ENCODE results near the gene PREB.
"Not testable (repeated sequence)": the region's sequence is repeated elsewhere in the genome, so short reads cannot be mapped to it uniquely, and the experiment has no call there.

Gene PREB

DNA sequence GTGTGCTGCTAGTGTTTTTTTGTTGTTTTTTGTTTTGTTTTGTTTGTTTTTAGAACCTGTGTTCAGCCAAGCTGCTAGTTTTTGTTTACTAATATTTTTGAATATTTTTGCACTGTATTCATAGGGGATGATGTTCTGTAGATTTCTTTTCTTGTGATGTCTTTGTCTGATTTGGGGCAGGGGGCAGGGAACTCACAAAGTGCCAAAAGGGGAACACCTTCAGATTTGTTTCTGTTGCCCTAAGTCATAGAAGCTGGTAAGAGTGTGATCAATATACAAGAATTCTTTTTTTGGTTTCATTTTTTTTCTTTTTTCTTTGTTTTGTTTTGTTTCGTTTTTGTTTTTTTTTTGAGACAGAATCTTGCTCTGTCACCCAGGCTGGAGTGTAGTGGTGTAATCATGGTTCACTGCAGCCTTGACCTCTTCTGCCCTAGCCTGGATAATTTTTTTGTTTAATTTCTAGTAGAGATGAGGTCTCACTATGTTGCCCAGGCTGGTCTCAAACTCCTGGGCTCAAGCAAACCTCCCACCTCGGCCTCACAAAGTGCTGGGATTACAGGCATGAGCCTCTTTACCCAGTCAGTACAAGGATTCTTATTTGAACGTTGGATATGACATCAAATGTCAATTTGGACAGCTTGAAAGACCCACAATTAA, 45.0 kb upstream of the PREB start:
- no peaks in the 10 kb centered on the region for H3K36me3 ChIP-seq (ENCODE audit: low read length)
- no peak overlapping the region for H3K9ac ChIP-seq (ENCODE audit: low read length)
- H3K9me2 ChIP-seq (replicated peaks; ENCODE audit: insufficient read depth, low read length) = no peaks in the 10 kb centered on the region
- H3K27ac ChIP-seq (ENCODE audit: low read depth, low read length) = no peak overlapping the region
- H3K9me3 ChIP-seq (ENCODE audit: insufficient read depth, low read length) = no peaks in the 10 kb centered on the region
- no peak overlapping the region for H2AFZ ChIP-seq (ENCODE audit: low read depth, low read length, severe bottlenecking)
- no peaks in the 10 kb centered on the region for H3F3A ChIP-seq (ENCODE audit: insufficient read depth)
- H3K27me3 ChIP-seq (ENCODE audit: low read length) = no peaks in the 10 kb centered on the region
- H3K79me2 ChIP-seq (ENCODE audit: insufficient read depth, low read length) = no peaks in the 10 kb centered on the region
- H3K4me3 ChIP-seq (ENCODE audit: insufficient read depth, low read length, poor library complexity, severe bottlenecking) = no peak overlapping the region
- H4K20me1 ChIP-seq (ENCODE audit: low read depth, low read length) = no peaks in the 10 kb centered on the region
- TF ChIP-seq CTCF (IDR thresholded peaks at IDR 0.05; ENCODE audit: insufficient read depth, low read length, poor library complexity, severe bottlenecking) = no peak
- no peak for TF ChIP-seq EZH2phosphoT487 (conservative IDR thresholded peaks at IDR 0.05; ENCODE audit: low read length)
- H3K4me2 ChIP-seq (ENCODE audit: low read depth, low read length, poor library complexity, severe bottlenecking) = no peak overlapping the region

DNA sequence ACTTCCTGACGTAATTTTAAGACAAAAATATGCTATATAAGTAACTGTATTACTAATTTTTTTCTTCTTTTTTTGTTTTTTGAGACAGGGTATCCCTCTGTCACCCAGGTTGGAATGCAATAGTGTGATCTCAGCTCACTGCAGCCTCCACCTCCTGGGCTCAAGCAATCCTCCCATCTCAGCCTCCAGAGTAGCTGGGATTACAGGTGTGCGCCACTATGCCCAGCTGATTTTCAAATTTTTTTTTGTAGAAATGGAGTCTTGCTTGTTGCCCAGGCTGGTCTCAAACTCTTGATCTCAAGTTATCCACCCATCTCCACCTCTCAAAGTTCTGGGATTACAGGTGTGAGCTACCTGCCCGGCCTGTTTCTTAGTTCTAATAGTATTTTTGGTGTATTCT, 44.0 kb upstream of the PREB start:
- no peaks in the 10 kb centered on the region for H3K36me3 ChIP-seq (ENCODE audit: low read length)
- no peak overlapping the region for H2AFZ ChIP-seq (ENCODE audit: low read depth, low read length, severe bottlenecking)
- H3K27ac ChIP-seq (ENCODE audit: low read depth, low read length) = no peak overlapping the region
- H3K9me3 ChIP-seq (ENCODE audit: insufficient read depth, low read length) = no peaks in the 10 kb centered on the region
- H3F3A ChIP-seq (ENCODE audit: insufficient read depth) = no peaks in the 10 kb centered on the region
- H3K9ac ChIP-seq (ENCODE audit: low read length) = no peak overlapping the region
- no peak overlapping the region for H3K4me3 ChIP-seq (ENCODE audit: insufficient read depth, low read length, poor library complexity, severe bottlenecking)
- no peaks in the 10 kb centered on the region for H3K27me3 ChIP-seq (ENCODE audit: low read length)
- H3K4me2 ChIP-seq (ENCODE audit: low read depth, low read length, poor library complexity, severe bottlenecking) = no peak overlapping the region
- no peaks in the 10 kb centered on the region for H4K20me1 ChIP-seq (ENCODE audit: low read depth, low read length)
- no peaks in the 10 kb centered on the region for H3K9me2 ChIP-seq (replicated peaks; ENCODE audit: insufficient read depth, low read length)
- TF ChIP-seq EZH2phosphoT487 (conservative IDR thresholded peaks at IDR 0.05; ENCODE audit: low read length) (no peak), CTCF (IDR thresholded peaks at IDR 0.05; ENCODE audit: insufficient read depth, low read length, poor library complexity, severe bottlenecking) (no peak)
- no peaks in the 10 kb centered on the region for H3K79me2 ChIP-seq (ENCODE audit: insufficient read depth, low read length)

DNA sequence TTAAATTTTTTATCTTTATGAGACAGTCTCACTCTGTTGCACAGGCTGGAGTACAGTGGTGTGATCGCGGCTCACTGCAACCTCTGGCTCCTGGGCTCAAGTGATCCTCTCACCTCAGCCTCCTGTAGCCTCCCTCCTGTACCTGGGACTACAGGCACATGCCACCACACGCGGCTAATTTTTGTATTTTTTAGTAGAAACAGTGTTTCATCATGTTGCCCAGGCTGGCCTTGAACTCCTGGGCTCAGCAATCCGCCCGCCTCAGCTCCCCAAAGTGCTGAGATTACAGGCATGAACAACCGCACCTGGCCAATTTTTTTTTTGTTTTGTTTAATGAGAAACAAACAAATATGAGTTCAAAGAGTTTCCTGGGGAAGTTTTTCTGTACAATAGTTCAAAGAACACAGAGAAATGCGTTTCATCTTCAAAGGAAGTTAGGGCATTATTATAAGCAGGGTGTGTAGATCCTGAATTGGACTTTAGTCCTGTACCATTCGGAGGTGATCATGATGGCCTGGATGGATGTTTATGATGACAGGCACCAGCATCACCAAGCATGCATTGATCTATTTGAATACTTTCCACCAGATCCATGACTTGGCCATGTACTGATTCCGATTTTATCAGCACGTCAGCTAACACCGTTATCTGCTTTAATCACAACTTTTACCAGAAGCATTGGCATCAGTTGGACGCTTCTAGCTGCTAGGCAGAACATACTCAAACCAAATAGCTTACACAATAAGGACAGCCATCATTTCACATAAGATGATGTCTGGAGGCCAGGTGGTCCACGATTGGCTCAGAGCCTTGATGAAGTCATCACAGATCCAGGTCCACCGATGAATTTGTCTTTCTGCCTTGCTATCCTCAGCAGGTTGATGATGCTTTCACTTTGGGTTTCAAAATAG, 43.3 kb upstream of the PREB start:
- no peaks in the 10 kb centered on the region for H3K27me3 ChIP-seq (ENCODE audit: low read length)
- no peak for TF ChIP-seq EZH2phosphoT487 (conservative IDR thresholded peaks at IDR 0.05; ENCODE audit: low read length)
- TF ChIP-seq CTCF (IDR thresholded peaks at IDR 0.05; ENCODE audit: insufficient read depth, low read length, poor library complexity, severe bottlenecking) = no peak
- H3K27ac ChIP-seq (ENCODE audit: low read depth, low read length) = no peak overlapping the region
- H3K9me2 ChIP-seq (replicated peaks; ENCODE audit: insufficient read depth, low read length) = no peaks in the 10 kb centered on the region
- H3K9ac ChIP-seq (ENCODE audit: low read length) = no peak overlapping the region
- H4K20me1 ChIP-seq (ENCODE audit: low read depth, low read length) = no peaks in the 10 kb centered on the region
- no peak overlapping the region for H3K4me3 ChIP-seq (ENCODE audit: insufficient read depth, low read length, poor library complexity, severe bottlenecking)
- no peaks in the 10 kb centered on the region for H3K36me3 ChIP-seq (ENCODE audit: low read length)
- no peaks in the 10 kb centered on the region for H3K9me3 ChIP-seq (ENCODE audit: insufficient read depth, low read length)
- no peaks in the 10 kb centered on the region for H3F3A ChIP-seq (ENCODE audit: insufficient read depth)
- no peak overlapping the region for H3K4me2 ChIP-seq (ENCODE audit: low read depth, low read length, poor library complexity, severe bottlenecking)
- H2AFZ ChIP-seq (ENCODE audit: low read depth, low read length, severe bottlenecking) = no peak overlapping the region
- no peaks in the 10 kb centered on the region for H3K79me2 ChIP-seq (ENCODE audit: insufficient read depth, low read length)

GRCh38 chr2:27175781-27176180, 41.3 kb upstream of the PREB start:
- not testable (repeated sequence) for H2AFZ ChIP-seq (ENCODE audit: low read depth, low read length, severe bottlenecking); H3F3A ChIP-seq (ENCODE audit: insufficient read depth); H3K4me2 ChIP-seq (ENCODE audit: low read depth, low read length, poor library complexity, severe bottlenecking); H3K27ac ChIP-seq (ENCODE audit: low read depth, low read length); H3K4me3 ChIP-seq (ENCODE audit: insufficient read depth, low read length, poor library complexity, severe bottlenecking); H3K9me2 ChIP-seq (replicated peaks; ENCODE audit: insufficient read depth, low read length); H4K20me1 ChIP-seq (ENCODE audit: low read depth, low read length); H3K79me2 ChIP-seq (ENCODE audit: insufficient read depth, low read length); H3K9me3 ChIP-seq (ENCODE audit: insufficient read depth, low read length); H3K9ac ChIP-seq (ENCODE audit: low read length); H3K36me3 ChIP-seq (ENCODE audit: low read length); H3K27me3 ChIP-seq (ENCODE audit: low read length)
